Subcutaneous adipose tissue (tissue), 4 donors: Measurements from ENCODE around the gene IL34. TPM values are rescaled to one million over a fixed set of nuclear protein-coding genes. Genes with fewer than 3 reads are reported as not detected.

ENCODE experiments used
- total RNA-seq, 4 donors: library from RNA; depleted of rRNA; stranded (reverse); fragments of >200 nt; gene quantifications; one replicate each; pipeline ENCODE4 v1.1.0, GENCODE V29; 2016
- TF ChIP-seq, protein P1 (sequence below): fragments of 450-650 bp; IDR thresholded peaks from one replicate; pipeline ENCODE4 v1.5.1; 2016; ENCODE audit warnings: low read depth, mild to moderate bottlenecking, control low read depth, antibody characterized with exemption, moderate library complexity

IL34 gene
- total RNA-seq, 4 donors from 2014 or later: 1.5 TPM; not detected in 3

DNA sequence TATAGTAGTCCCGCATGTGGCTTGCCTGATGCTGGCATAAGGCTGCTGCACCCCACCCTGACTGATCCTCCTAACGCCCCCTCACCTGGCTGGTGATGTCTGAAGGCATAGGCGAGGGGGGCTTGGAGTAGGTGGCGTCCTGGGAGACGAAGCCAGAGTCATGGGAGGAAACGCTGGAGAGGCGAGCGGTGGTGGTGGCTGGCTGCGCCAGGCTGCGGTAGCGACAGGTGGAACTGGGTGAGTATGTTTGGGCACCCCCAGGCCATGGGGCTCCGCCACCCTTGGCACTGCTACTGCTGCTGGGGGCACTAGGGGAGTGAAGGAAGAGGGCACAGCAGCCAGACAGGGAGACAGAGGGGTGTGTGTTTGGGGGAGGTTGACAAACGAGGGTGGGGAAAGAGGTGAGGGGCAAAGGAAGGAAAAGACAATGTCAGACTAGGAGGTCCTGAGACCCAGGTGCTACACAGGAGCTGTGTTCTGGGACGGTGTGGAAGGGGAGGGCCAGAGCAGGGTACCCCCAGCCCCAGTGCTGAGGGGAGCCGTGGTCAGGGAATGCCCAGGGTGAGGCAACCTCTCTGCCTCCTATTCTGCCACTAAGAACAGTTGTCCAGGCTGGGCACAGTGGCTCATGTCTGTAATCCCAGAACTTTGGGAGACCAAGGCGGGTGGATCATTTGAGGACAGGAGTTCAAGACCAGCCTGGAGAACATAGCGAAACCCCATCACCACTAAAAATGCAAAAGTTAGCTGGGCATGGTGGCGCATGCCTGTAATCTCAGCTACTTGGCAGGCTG, 28.1 kb downstream of the IL34 start:
- TF ChIP-seq, protein P1, sequence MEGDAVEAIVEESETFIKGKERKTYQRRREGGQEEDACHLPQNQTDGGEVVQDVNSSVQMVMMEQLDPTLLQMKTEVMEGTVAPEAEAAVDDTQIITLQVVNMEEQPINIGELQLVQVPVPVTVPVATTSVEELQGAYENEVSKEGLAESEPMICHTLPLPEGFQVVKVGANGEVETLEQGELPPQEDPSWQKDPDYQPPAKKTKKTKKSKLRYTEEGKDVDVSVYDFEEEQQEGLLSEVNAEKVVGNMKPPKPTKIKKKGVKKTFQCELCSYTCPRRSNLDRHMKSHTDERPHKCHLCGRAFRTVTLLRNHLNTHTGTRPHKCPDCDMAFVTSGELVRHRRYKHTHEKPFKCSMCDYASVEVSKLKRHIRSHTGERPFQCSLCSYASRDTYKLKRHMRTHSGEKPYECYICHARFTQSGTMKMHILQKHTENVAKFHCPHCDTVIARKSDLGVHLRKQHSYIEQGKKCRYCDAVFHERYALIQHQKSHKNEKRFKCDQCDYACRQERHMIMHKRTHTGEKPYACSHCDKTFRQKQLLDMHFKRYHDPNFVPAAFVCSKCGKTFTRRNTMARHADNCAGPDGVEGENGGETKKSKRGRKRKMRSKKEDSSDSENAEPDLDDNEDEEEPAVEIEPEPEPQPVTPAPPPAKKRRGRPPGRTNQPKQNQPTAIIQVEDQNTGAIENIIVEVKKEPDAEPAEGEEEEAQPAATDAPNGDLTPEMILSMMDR: no peak

DNA sequence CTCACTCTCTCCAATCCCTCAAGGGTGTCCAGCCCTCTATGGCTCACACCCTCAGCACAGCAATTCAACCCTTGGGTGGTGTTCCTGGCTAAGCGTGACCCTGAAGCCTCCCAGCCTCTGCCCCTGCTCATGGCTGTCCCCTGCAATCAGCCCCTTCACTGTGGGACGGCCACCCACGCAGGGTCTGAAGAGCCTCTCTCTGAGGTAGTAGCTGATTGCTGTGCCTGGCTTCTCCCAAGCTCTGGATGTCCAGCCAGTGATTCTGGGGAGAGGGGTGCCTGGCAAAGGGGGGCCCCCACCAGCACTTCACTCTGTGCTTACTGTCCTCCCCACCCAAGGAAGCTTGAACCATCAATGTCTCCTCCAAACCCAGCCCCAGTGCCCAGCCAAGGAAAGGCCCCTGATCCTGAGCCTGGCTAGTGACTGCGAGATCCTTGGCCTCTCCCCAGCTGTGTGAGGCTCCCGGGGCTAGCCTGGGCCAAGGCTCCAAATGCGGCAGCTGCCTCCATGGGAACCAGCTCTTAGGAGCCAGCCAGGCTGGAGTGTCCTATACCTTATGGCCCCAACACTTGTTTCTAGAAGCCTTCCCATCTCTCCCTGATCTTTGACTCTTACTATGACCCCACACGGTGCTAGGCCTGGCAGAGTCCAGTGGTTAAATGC, 29.6 kb downstream of the IL34 start:
- TF ChIP-seq, protein P1: no peak

- TF ChIP-seq, protein P1: no peak
Measured at GRCh38 chr16:70676675-70677498, 30.5 kb downstream of the IL34 start.

DNA sequence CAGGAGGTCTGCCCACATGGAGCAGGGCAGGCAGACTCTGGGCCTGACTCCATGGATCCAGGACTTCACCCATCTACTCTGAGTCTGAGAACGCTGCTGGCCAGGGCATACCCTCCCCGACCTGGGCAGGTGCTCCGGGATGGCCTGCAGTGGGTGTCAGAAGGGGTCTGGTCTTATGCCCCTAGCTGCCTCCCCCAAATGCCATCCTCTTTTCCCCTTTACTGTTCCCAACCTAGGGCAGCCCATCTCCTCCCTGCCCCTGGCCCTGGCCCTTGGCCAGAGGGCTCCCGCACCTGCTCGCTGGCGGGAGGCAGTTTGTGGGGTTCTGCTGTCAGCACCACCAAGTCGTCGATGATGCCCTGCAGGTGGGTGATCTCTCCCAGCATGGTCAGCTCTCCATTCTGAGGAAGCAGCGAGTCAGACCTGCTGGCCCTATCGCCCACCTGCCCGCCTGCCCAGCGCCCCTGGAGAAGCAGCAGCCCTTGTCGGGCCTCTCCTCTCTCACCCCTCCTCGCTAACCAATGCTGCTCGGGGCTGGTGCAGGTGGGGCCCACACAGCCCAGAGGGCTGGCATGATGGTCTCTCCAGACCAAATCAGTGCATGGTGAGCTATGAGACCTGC, 31.3 kb downstream of the IL34 start:
- TF ChIP-seq, protein P1: no peak

DNA sequence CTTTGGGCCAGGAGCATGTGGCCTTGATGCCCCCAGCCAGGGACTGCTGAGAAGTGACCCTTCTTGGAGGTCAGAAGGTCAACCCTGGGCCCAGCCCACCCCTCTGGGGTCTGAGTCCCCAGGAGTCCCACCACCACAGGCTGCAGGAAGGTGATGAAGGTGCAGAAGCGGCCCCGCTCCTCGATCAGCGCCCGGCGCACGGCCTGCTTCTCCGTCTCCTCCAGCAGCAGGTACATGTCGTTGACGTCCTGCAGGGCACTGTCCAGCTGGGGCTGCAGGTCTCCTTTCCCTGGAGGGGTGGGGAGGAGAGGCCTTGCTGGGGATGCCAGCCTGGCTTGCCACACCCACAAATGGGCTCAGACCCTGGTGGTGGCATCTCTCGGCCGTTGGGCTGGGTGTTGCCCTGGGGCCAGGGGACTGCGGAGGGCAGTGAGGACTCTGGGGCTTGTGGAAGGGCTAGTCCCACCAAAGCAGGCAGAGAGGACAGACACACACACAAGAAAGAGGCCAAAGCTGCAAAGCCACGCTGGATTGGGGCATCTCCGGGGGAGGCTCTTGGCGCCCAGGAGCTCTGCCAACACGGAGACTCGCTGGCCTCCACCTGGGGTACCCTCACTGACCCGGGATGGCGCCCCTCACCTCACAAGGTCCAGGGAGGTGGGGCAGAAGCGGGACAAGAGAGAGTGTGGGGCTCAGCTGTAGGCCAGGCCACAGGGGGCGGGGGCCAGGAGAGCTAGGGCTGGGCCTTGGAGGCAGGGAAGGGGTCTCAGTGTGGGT, 31.9 kb downstream of the IL34 start:
- TF ChIP-seq, protein P1: no peak

DNA sequence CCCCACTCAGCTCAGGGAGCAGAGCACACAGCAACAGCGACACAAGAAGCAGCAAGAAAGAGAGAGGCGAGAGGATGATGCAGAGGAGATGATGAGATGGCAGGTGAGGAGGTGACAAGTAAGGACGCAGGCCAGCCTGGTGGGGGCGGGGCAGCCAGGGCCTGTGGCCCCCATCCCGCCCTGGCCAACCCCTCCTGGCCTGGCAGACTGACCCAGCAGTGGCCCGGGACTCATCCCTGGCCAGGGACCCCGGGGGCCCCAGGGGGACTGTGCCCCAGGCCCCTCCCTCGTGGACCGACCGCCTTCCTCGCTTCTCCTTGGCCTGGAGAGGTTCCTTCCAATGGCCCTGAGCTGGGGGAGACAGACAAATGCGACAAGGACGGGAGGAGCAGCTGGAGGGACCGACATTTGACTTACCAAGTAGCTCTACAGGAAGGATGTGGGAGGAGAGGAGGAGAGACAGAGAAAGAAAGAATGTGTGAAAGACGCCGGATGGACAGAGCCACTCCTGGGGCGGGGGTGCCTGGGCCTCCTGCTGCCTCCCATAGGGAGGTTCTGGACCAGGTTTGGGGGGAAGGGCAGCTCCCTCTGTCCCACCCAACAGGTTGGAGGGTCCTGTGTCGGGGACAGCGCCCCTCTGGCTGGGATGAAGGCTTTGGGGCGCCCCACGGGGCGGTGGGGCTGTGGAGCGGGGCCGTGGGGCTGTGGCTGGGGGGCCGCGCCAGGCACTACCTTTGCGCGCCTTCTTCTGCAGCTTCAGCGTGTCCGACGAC, 32.7 kb downstream of the IL34 start:
- TF ChIP-seq, protein P1: no peak
